ENCODE data around the gene MAGI1.

DNA sequence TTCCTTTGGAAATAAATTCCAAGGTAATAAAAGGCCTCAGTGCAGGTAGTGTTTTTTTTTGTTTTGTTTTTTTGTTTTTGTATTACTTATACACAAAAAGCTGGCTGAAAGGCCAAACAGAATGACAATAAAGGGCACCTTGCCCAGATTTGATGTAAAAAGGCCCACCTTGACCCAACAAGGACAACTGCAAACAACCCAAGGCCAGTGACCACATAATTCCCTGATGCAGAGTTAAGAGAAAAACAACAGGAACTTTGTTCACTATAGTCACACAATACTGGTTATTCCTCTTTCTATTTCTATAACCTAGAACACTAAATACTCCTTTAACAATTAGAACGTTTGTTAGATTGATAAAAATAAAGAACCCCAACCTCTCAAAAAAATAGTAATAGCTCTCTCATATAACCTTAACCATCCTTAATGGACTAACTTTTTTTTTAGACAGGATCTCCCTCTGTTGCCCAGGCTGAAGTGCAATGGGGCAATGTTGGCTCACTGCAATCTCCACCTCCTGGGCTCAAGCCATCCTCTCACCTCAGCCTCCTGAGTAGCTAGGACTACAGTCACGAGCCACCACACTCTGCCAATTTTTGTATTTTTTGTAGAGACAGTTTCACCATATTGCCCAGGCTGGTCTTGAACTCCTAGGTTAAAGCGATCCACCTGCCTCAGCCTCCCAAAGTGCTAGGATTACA, 113.3 kb downstream of the MAGI1 start:
- peak in 1 of 3 donors; percentile 35 for TF ChIP-seq POLR2AphosphoS5 (IDR thresholded peaks at IDR 0.05)
- TF ChIP-seq, protein P1, sequence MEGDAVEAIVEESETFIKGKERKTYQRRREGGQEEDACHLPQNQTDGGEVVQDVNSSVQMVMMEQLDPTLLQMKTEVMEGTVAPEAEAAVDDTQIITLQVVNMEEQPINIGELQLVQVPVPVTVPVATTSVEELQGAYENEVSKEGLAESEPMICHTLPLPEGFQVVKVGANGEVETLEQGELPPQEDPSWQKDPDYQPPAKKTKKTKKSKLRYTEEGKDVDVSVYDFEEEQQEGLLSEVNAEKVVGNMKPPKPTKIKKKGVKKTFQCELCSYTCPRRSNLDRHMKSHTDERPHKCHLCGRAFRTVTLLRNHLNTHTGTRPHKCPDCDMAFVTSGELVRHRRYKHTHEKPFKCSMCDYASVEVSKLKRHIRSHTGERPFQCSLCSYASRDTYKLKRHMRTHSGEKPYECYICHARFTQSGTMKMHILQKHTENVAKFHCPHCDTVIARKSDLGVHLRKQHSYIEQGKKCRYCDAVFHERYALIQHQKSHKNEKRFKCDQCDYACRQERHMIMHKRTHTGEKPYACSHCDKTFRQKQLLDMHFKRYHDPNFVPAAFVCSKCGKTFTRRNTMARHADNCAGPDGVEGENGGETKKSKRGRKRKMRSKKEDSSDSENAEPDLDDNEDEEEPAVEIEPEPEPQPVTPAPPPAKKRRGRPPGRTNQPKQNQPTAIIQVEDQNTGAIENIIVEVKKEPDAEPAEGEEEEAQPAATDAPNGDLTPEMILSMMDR (IDR thresholded peaks at IDR 0.05 in 8 of 11, conservative IDR thresholded peaks at IDR 0.05 in 3 of 11), result no peak
